Hematopoietic multipotent progenitor cell treated with erythropoietin and hydrocortisone succinate and interleukin-3 and kit ligand, for 15 days (in vitro differentiated cells): ENCODE data around the gene CLCN2.

Source experiments
- DNase-seq: peaks from one replicate; pipeline ENCODE4 v3.0.0-alpha.2; 2015; ENCODE audit warnings: low spot score

Gene CLCN2

DNA sequence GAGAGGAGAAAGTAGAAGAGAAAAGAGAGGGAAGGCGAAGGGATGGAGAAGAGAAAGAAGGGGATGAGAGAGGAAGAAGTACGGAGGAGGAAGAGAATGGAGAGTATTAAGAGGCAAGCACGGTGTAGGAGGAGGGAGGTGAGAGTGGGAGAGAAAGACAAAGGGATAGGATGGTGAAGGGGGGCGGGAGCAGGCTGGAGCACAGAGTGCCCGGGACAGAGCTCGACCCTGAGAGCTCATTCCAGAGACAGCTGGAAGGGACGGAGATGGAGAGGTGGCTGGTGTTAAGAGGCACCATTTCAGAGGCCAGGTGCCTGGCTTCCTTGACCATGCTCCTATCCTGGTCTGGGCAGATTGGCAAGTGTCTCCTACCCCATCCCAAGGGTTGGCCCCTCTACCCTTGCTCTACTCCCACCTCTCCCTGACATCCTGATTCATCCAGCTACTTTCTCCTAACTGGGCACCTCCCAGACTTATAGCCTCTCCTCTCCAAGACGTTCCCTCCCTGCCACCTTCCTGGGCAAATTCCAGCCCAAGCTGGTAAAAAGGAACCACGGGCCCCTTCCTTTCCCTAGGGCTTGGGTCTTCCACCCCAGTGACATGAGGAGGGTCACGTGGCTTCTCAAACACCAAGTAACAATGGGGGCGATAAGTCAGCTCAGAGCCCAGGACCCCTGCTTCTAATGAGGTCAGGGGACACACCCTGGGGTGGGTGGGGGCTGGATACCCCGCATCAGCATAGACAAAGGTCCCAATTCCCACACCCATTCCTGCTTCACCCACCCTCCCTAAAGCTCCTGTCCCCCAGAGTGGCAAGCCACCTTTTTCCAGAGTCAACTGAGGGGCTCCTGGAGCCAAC, 1.1 kb downstream of the CLCN2 start:
- no peak for DNase-seq

DNA sequence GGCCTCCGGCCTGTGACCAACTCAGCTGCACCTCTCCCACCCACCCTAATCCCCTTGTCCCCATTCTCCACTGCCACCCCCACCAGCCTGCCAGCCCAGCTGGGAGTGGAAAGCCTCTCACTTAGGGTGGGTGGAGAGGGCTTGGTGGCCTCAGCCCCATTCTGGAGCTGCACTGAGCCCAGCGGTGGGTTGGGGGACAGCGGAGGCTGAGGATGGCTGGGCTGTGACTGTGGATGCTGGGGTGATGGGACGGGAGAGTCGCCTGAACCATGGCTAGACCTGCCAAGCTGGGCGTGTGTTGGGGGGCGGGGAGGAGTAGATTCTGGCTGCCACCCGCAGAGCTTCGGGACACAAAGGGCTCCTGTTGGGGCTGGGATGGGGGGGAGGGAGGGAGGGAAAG, 1.8 kb downstream of the CLCN2 start:
- no peak for DNase-seq

DNA sequence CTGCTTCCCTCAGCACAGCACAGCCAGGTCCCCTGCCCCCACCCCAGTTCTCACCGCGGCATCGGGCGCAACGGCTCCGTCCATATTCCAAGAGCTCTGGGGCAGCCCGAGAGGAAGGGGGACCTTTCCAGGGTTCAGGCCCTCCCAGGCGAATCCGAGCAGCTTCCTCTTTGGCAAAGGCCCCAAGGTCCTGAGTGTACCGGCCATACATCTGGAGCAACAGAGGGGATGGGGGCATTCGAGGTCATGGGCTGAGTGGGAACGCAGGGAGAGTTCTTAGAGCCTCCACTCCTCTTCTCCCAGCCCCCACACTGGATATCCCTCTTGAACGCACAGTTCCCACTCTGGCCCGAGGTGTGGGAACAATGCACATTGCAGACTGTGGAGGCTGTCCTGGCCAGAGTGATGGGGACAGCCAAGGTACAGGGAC, 2.5 kb downstream of the CLCN2 start:
- no peak for DNase-seq

DNA sequence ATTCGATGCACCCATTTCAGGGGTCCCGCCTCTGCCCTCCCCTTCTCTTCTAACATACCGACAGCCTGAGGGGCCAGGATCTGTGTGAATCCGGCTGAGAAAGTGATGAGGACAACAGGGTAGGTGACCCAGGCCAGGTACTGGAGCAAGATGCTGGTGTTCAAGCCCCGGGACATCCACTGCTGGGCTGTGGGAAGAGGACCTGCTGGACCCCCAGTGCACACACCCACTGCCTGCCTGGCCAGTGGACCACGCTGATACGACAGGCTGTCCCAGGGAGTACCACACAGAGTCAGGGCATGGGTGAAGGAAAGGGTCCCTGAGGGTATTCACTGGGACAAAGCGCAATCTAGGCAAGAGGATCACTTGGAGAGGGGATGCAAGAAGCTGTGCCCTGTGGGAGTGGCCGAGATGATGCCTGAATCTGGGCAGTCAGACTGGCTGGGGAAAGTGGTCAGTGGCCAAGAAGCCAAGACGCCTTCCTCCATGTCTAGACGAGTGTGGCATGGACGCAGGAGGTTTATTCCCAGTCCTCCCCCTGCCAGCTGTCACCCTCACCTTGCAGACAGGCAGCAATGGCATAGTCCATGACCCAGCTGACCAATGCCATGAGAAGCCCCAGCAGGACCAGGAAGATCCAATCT, 3.2 kb downstream of the CLCN2 start:
- DNase-seq, result no peak

DNA sequence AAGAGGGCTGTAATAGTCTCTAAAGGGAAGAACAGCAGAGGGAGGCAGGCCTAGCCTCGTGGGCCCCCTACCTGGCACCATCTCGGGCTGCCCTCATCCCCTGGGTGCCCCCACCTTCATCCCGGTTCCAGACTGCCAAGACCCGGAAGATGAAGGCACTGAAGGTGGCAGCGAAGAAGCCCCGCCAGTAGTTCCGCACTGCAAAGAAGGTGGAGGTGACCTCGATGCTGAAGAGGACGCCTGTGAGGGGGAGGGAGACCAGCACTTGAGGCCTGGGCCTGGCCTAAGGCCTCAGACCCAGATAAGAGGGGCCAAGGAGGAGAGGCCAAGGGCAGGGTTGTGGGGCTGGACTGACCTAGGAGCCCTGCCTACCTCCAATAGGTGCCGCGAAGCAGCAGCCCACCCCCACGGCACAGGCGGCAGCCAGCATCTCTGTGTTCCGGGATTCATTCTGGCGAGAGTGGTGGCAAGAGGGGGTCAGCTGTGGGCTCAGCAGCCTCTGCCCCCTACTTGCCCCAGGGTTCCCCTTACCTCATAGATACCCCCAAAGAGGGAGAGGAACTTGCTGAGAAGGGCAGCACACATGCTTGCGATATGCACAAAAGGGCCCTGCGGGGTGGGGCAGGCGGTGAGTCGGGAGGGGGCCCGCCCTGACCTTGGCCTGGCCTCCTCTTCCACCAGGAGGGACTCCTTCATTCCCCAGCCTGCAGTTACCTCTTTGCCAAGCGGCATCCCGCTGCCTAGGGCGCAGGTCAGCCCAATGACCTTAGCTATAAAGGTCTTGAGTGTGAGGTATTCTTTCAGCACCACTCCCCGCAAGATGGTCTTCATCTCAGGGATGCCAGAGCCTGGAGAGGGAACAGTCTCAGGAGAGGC, 3.9 kb downstream of the CLCN2 start:
- no peak for DNase-seq

DNA sequence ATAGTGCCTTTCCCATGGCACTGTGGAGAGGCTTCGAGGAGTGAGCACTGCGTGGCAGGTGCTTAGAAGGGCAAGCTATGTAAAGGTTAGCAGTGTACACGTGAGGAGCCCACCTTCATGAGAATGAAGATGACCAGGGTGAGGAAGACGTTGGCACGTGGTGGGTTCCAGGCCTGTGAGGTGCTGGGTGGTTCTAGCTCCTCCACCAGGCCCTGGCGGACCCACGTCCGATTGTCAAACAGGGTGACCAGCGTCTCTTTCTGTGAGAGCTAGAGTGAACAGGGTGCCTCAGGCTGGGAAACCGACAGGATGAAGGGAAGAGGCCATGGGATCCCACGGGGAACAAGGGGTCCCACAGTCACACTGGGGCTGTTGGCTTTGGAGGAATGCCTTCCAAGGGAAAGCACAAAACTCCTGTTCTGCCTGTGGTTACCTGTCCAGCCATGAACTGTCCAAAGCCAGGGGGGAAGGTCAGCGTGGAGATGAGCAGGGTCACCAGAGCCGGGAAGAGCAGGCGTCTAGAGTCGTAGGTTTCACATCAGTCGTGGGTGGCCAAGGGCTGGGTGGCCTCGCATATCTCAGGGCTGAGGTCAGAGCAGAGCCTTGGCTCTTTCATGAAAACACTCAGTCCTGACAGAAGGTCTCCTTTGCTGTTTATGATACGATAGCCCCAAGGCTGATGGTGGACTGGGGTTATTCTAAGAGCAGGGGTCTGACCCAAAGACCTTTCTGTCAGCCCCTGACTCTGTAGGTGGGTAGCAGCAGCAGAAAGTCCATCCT, 6.0 kb downstream of the CLCN2 start:
- no peak for DNase-seq

DNA sequence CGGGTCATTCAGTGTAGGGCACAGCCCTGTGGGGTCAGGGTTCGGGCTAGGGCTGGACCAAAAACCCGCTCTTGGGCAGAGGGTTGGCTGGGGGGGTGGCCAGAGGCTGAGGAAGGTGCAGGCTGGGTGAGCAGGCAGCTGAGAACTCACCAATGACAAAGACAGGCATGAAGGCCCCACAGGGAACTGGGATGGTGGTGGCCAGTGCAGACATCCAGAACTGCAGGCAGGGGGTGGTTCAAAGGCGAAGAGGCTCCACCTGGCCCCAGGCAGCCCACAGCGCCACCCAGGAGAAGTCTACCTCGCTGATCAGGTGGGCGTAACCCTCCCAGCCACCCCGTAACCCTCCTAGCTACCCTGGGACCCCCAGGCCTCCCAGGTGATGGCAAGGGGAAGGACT, 6.7 kb downstream of the CLCN2 start:
- no peak for DNase-seq

DNA sequence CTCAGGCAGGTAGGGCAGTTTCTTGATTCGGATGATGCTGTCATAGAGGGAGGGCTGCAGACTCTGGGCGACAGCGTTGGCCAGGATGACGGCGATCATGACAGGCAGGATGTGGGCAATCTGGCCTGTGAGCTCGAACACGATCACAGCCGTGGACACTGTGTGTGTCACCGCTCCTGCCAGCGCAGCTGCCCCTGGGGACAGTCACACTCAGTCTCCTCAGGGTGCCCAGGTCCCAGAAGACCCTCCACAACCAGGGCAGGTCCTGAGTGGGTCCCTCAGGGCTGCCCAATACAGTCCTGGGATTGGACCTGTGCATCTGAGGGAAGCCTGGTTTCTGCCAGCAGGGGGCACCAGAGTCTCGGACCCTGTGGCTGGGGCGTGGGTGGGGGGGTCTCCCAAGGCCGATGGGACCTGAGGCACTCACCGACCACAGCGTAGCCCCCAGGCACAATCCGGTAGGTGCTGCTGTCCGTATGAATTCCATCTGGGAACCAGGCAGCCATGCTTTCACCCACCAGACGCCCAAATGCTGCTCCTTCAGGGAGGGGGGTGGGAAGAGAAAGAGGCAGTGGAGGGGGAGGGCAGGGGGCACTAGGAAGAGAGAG, 7.2 kb downstream of the CLCN2 start:
- DNase-seq, result peak; percentile 67

DNA sequence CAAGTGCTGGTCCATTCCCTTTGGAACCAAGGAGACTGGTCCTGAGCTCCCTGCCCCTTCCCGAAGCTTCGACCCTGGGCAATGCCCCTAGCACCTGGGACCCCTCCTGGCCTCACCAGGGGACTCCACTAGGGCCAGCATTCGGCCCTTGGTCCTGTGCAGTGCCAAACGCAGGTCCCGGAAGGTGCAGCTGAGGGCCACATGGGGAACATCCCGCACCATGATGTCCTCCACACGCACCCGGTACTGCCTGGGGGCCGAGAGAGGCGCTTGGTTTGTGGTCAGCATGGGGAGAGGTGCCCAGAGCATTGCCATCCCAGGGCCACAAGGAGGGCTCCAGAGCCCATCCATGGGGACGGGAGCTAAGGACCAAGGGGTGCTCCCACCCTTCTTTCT, 7.9 kb downstream of the CLCN2 start:
- DNase-seq, result no peak

DNA sequence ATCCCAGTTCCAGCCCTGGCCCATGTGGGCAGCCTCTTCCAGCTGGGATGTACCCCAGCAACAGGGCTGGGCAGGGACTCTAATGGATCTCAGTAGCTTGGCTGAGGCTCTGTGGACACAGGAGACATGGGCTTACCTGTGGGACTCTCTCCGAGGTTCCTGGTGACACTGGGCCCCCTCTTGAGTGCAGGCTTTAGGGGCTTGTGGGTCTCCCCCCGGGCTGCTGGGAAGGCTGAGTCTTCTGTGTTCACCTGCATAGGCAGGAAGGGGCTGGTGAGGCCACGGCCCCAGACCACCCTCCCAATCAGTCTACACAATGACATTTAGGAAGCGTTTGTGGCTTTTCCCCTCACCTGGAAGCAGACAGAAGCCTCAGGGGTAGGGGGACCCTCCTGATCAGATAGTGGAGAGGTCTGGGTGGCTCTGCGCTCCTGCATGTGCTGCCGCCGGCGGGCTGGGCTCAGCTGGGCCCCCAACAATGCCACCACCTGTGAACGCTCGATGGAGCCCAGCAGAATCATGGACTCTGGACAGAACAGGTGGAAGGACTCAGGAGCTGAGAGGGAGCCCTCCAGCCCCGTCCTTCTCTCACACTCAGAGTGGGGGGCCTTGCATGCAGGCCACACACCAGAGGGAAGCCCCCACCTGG, 8.4 kb downstream of the CLCN2 start:
- no peak for DNase-seq

DNA sequence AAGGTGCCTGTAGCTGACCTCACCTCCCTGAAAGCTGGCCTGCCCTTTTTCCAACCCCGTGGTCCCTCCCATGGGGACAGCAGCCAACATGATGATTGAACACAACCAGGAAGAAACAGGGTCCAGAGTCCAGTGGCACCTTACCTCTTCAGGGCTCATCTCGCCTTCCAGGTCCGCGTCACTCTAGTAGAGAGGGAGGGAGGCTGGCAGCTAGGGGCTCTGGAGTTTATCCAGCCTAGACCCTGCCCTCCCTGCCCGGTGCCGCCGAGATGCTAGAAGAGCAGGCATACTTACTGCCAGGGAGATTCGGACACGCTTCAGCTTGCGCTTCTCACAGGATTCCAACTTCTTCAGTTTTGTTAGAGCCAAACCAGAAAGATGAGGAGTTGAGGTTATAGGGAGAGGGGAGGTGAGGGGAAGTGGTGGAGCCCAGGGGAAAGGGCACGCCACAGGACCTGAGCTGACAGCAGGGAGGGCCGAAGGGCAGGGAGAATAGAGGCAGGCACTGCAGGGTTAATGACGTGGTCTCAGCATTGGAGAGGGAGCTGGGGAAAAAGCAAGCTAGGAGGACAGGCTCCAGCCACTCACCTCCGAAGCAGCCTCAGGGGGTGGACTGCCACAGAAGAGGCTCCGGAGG, 9.1 kb downstream of the CLCN2 start:
- DNase-seq, result no peak

DNA sequence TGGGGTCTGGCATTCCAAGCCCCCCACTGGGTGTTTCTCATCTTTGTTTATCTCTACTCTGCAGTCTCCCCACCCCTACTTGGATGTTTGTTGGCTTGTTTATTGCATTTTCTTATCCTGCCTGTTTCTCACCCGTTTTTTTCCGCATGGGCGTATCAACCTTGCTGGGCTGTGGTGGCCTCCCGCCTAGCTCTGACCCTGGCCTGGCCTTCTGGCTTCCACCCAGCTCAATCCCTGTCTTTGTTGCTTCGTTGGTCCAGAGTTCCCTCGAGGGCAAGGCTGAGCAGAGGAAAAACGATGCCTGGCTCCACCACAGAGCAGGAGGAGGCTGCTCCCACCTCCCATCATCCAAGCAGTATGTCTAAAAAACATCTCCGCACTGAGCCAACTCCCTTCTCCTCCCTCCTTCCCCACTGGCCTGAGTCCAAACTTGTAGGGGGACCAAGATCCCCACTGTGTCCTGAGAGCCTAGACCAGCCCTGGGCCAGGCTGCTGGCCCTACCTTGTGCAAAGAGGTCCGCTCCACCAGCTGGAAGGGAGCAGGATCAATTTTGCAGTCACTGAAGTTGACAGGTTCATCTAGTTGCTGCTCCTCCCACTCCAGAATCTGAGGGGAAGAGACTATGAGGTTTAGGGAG, 9.8 kb downstream of the CLCN2 start:
- peak; percentile 35 for DNase-seq

DNA sequence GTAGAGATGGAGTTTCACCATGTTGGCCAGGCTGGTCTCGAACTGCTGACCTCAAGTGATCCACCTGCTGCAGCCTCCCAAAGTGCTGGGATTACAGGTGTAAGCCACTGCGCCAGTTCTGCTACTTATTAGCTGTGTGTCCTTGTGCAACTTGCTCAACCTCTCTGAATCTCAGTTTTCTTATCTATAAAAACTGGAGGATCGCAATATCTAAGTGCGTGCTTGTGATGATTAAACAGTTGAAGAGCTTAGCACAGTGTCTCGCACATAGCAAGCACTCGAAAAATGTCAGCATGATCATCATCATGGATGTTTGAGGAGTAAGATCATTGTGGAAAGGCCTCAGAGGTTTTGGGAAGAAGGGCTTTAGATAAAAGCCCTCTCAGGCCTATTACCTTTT, 10.8 kb downstream of the CLCN2 start:
- no peak for DNase-seq

DNA sequence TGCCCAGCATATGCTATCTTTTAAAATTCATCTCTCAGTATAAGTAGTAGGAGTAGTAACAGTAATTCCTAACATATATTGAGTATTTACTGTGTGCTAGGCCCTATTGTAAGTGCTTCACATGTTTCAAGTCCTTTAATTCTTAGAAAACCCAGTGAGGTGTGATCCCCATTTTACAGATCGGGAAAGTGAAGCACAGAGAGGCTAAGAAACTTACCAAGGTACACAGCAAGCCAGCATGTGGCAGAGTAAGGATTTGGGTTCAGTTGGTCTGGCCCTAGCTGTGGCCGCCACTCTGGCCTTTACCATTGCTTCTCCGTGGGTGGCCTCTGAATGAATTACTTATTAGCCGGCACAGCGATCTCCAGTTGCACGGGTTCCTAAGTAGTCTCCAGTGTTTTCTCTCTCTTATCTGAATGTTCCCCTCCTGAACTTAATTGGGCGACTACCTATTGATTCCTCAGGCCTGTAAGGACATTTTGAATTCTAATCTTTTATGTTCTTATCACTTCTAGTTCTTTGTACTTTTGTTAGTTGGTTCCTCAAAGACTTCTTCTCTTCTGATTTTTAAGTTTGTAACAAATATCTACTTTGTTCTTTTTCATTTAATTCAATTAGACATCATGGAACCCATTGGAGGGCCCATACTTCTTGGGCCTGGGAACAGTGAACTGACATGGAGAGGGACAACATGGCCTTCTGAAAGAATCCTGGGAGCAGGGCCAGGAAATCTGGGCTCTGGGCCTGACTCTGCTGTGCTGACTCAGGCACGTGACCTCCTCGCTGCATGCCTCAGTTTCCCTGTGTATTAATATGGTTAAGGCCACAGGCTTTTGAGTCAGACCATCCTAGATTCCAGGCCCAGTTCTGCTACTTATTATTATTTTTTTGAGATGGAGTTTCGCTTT, 11.6 kb downstream of the CLCN2 start:
- no peak for DNase-seq

DNA sequence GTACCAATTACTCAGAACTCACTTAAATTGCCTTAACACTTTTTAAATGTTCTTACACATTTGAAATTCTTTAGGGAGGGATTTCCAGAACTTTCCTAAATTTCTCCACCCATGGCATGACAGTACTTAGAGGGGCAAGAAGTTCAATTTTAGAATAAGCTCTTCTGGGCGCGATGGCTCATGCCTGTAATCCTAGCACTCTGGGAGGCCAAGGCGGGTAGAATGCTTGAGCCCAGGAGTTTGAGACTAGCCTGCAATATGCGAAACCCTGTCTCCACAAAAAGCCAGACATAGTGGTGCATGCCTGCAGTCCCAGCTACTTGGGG, 13.4 kb downstream of the CLCN2 start:
- no peak for DNase-seq

DNA sequence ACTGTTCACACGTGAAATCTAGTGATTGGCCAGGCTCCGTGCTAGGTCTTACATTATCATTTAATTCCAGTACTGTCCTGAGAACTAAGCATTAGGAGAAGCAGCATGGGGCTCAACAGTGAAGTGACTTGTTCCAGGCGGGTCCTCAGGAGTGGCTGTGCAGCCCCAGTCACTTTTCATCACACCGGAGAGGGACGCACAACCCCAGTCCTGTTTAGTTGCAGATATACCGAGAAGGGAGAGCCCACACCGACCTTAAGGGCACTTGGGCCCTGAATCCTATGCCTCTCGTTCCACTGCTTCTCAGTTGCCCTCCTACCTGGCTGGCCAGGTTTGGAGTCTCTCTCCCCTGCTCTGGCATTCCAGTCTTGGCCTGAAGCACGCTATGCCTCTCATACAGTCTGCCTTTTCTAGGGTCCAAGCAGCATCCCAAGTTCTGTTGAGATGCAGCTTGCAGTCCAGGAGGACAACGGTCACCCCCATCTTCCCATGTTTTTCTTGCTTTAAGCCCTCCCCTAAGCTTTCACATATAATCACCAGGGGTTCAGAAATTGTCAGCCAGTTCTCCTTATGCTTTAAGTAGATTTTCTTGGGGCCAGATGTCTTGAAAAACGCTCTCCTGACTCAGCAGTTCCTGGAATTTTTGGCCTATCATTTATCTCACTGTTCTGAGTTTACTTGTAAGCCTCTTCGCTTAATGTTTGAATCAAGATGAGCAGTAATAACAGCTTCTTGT, 13.9 kb downstream of the CLCN2 start:
- DNase-seq, result peak; percentile 90

DNA sequence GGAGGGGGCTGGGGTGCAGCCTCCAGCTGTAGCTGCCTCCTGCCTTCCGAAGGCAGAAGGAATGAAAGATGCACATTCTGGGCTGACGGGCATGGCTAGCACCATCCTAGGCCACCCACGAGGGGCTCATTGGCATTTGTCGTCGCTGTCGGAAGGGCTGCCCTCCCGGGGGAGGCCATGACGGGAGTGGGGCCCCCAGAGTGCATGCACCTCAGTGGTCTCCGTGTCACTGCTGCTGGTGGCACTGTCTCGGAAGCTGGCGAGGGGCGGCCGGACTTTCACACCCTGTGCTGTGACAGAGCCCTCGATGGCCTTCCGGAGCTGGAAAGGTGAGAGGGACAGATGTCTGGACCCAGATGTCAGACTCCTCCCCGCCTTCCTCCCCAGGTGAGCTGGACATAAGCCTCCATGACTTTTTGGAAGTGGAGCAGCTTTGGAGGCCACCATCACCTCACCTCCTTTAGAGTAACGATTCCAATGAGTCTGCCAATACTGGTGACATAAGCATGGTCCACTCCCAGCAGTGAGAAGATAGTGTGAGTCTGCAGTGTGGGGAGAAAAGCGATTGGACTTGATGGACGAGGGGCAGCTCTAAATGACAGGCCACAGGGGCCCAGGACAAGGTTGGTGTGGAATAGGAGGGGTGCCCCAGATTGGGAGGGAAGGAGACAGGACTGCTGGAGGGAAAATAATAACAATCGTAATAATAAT, 14.8 kb downstream of the CLCN2 start:
- peak; percentile 79 for DNase-seq
